Esophagus (tissue), 2 donors: ENCODE data around the gene CREB5. TPM values are rescaled to one million over a fixed set of nuclear protein-coding genes. Genes with fewer than 3 reads are reported as not detected.

Experiments
- H3K27ac ChIP-seq, 2 donors: one replicate each; pipeline ENCODE4 v1.5.1; 2013; ENCODE audit warnings: low read depth in 2 of 2, mild to moderate bottlenecking in 2 of 2, inconsistent platforms in 1 of 2, low read length in 1 of 2, moderate library complexity in 1 of 2
- H3K27me3 ChIP-seq, 2 donors: one replicate each; pipeline ENCODE4 v1.6.1; 2013; ENCODE audit warnings: low read length in 2 of 2, control low read depth in 1 of 2, mild to moderate bottlenecking in 1 of 2; ENCODE audit not compliant: insufficient read depth in 2 of 2, control insufficient read depth in 1 of 2
- H3K36me3 ChIP-seq, 2 donors: one replicate each; pipeline ENCODE4 v1.6.1; 2013; ENCODE audit warnings: low read length in 1 of 2; ENCODE audit not compliant: control insufficient read depth in 2 of 2, insufficient read depth in 2 of 2
- H3K4me1 ChIP-seq, 2 donors: one replicate each; pipeline ENCODE4 v1.6.1; 2013; ENCODE audit warnings: low read length in 1 of 2; ENCODE audit not compliant: control insufficient read depth in 2 of 2, insufficient read depth in 2 of 2
- H3K4me3 ChIP-seq, 2 donors: one replicate each; pipeline ENCODE4 v1.5.1; 2013; ENCODE audit warnings: low read length in 2 of 2, mild to moderate bottlenecking in 2 of 2, low read depth in 1 of 2, moderate library complexity in 1 of 2
- H3K9me3 ChIP-seq, 2 donors: one replicate each; pipeline ENCODE4 v1.6.1; 2013; ENCODE audit warnings: mild to moderate bottlenecking in 2 of 2, low read depth in 1 of 2, low read length in 1 of 2, moderate library complexity in 1 of 2; ENCODE audit not compliant: control insufficient read depth in 2 of 2, insufficient read depth in 1 of 2
- WGBS, 2 donors: extraction: QIAGEN DNeasy Blood & Tissue Kit; methylation state at CpG; one replicate each; pipeline ENCODE4 v1.1.7; 2013; 5-methylcytosine and 5-hydroxymethylcytosine counted together
- polyA plus RNA-seq, 2 donors: library from polyadenylated mRNA; stranded (reverse); fragments of 200-250 nt; gene quantifications; one replicate each; pipeline ENCODE4 v1.2.3, GENCODE V29; 2013
- donor health status: healthy with polysubstance abuse.
- donor health status: Bipolar disorder and iron deficiency.

CREB5 gene
- polyA plus RNA-seq, result 1 to 10 TPM in 1 of 2 donors, under 1 TPM in 1; 0.67 to 1.2 TPM

- Histone ChIP-seq H3K27ac (no peak within 1 kb of the TSS), H3K36me3 (no peaks in the 10 kb centered on the region), H3K27me3 (peaks cover 0 to 5% of the 10 kb centered on the region in 2 donors), H3K9me3 (no peaks in the 10 kb centered on the region), H3K4me3 (peak within 1 kb of the TSS in 1 of 2 donors; percentile 47), H3K4me1 (peaks cover 3 to 8% of the 10 kb centered on the region in 2 donors)
- WGBS, 2 donors, result 57 to 64% methylated on average over 8 of the region's 8 CpGs
These were observed at the start of gene CREB5 for GRCh38 chr7:28411876-28412662. Gene CREB5, plus strand, starts transcription at chr7:28412518. Its CDS starts 397 bp downstream, at chr7:28412915.

- Histone ChIP-seq H3K27ac (no peak overlapping the region), H3K4me1 (no peaks in the 10 kb centered on the region), H3K36me3 (no peaks in the 10 kb centered on the region)
These were observed 49.5 kb upstream of the CREB5 start for GRCh38 chr7:28362812-28363211.

GRCh38 chr7:28364082-28364481, 48.2 kb upstream of the CREB5 start:
- no peaks in the 10 kb centered on the region for H3K27me3 ChIP-seq
- peaks cover 0 to 2% of the 10 kb centered on the region in 2 donors for H3K9me3 ChIP-seq
- WGBS, 2 donors, result 78 to 82% methylated on average over 3 of the region's 3 CpGs
- H3K4me3 ChIP-seq, result no peak overlapping the region
- no peaks in the 10 kb centered on the region for H3K4me1 ChIP-seq
- no peaks in the 10 kb centered on the region for H3K36me3 ChIP-seq
- no peak overlapping the region for H3K27ac ChIP-seq

More at GRCh38 chr7:28362812-28363211, 49.5 kb upstream of the CREB5 start:
- Histone ChIP-seq H3K27me3 (no peaks in the 10 kb centered on the region), H3K9me3 (peaks cover 0 to 2% of the 10 kb centered on the region in 2 donors), H3K4me3 (no peak overlapping the region)

GRCh38 chr7:28369523-28369922, 42.8 kb upstream of the CREB5 start:
- no peak overlapping the region for H3K27ac ChIP-seq
- no peak overlapping the region for H3K4me3 ChIP-seq
- H3K27me3 ChIP-seq, result no peaks in the 10 kb centered on the region
- H3K36me3 ChIP-seq, result no peaks in the 10 kb centered on the region
- H3K9me3 ChIP-seq, result peaks cover 0 to under 1% of the 10 kb centered on the region in 2 donors
- 70 to 75% methylated on average over 4 of the region's 4 CpGs for WGBS, 2 donors
- no peaks in the 10 kb centered on the region for H3K4me1 ChIP-seq

- WGBS, 2 donors, result 44 to 61% methylated on average over 7 of the region's 7 CpGs
- Histone ChIP-seq H3K4me3 (no peak overlapping the region), H3K27me3 (no peaks in the 10 kb centered on the region), H3K4me1 (no peaks in the 10 kb centered on the region), H3K9me3 (no peaks in the 10 kb centered on the region), H3K27ac (no peak overlapping the region), H3K36me3 (no peaks in the 10 kb centered on the region)
These were observed 40.5 kb upstream of the CREB5 start for GRCh38 chr7:28371846-28372245.

GRCh38 chr7:28373990-28374389, 38.3 kb upstream of the CREB5 start:
- no peak overlapping the region for H3K27ac ChIP-seq
- H3K4me1 ChIP-seq, result no peaks in the 10 kb centered on the region
- no peaks in the 10 kb centered on the region for H3K27me3 ChIP-seq
- 76 to 86% methylated on average over 3 of the region's 3 CpGs for WGBS, 2 donors
- H3K9me3 ChIP-seq, result no peaks in the 10 kb centered on the region
- H3K4me3 ChIP-seq, result no peak overlapping the region
- H3K36me3 ChIP-seq, result no peaks in the 10 kb centered on the region

GRCh38 chr7:28375729-28376128, 36.6 kb upstream of the CREB5 start:
- WGBS, 2 donors, result 57 to 85% methylated on average over 1 of the region's 1 CpG
- H3K27me3 ChIP-seq, result no peaks in the 10 kb centered on the region
- H3K36me3 ChIP-seq, result no peaks in the 10 kb centered on the region
- H3K4me1 ChIP-seq, result no peaks in the 10 kb centered on the region
- H3K27ac ChIP-seq, result no peak overlapping the region
- no peaks in the 10 kb centered on the region for H3K9me3 ChIP-seq
- no peak overlapping the region for H3K4me3 ChIP-seq

- H3K9me3 ChIP-seq, result no peaks in the 10 kb centered on the region
- H3K27me3 ChIP-seq, result no peaks in the 10 kb centered on the region
- H3K4me1 ChIP-seq, result no peaks in the 10 kb centered on the region
- H3K4me3 ChIP-seq, result no peak overlapping the region
- WGBS, 2 donors, result 45 to 71% methylated on average over 2 of the region's 2 CpGs
- H3K27ac ChIP-seq, result peak overlapping the region in 1 of 2 donors; percentile 9
- no peaks in the 10 kb centered on the region for H3K36me3 ChIP-seq
These were observed 35.7 kb upstream of the CREB5 start for GRCh38 chr7:28376634-28377033.

GRCh38 chr7:28378574-28379149, 33.7 kb upstream of the CREB5 start:
- no peaks in the 10 kb centered on the region for H3K27me3 ChIP-seq
- 60 to 70% methylated on average over 3 of the region's 3 CpGs for WGBS, 2 donors
- H3K4me3 ChIP-seq, result no peak overlapping the region
- H3K9me3 ChIP-seq, result no peaks in the 10 kb centered on the region
- H3K27ac ChIP-seq, result no peak overlapping the region
- H3K36me3 ChIP-seq, result no peaks in the 10 kb centered on the region
- H3K4me1 ChIP-seq, result no peaks in the 10 kb centered on the region

GRCh38 chr7:28381466-28381865, 30.9 kb upstream of the CREB5 start:
- H3K4me1 ChIP-seq, result no peaks in the 10 kb centered on the region
- 64 to 72% methylated on average over 3 of the region's 3 CpGs for WGBS, 2 donors
- no peaks in the 10 kb centered on the region for H3K9me3 ChIP-seq
- H3K27me3 ChIP-seq, result no peaks in the 10 kb centered on the region
- H3K36me3 ChIP-seq, result no peaks in the 10 kb centered on the region
- H3K27ac ChIP-seq, result no peak overlapping the region
- no peak overlapping the region for H3K4me3 ChIP-seq
